Measurements from ENCODE around the gene JPT2.
"Not testable (repeated sequence)": the region's sequence is repeated elsewhere in the genome, so short reads cannot be mapped to it uniquely, and the experiment has no call there.

JPT2 gene

DNA sequence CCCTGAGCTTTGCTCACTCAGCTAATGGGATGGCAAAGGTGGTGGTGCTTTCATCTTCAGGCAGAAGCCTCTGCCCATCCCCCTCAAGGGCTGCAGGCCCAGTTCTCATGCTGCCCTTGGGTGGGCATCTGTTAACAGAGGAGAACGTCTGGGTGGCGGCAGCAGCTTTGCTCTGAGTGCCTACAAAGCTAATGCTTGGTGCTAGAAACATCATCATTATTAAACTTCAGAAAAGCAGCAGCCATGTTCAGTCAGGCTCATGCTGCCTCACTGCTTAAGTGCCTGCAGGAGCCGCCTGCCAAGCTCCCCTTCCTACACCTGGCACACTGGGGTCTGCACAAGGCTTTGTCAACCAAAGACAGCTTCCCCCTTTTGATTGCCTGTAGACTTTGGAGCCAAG is 22.2 kb downstream of the JPT2 start:
- H2BK5ac ChIP-seq (ENCODE audit: low read length): no peak overlapping the region
- H3K4me2 ChIP-seq (ENCODE audit: low read length): no peak overlapping the region
- no CpG with 5 or more reads among the region's 3 CpGs for WGBS (ENCODE audit: extremely low coverage, insufficient coverage, low lambda C conversion rate)
- no peak overlapping the region for H3K18ac ChIP-seq (ENCODE audit: low read length)
- no peak overlapping the region for H4K5ac ChIP-seq (ENCODE audit: low read length)
- H3K9ac ChIP-seq (ENCODE audit: low read length): no peak overlapping the region
- H3K36me3 ChIP-seq (ENCODE audit: control insufficient read depth, insufficient read depth, low read length): peaks cover 17% of the 10 kb centered on the region
- no peak overlapping the region for H2BK15ac ChIP-seq (replicated peaks; ENCODE audit: low read depth)
- no peak overlapping the region for H3K4me3 ChIP-seq (ENCODE audit: low read length)
- no peak overlapping the region for H2AK5ac ChIP-seq (ENCODE audit: low read length)
- H3K79me2 ChIP-seq (ENCODE audit: control insufficient read depth, insufficient read depth, low read length): no peaks in the 10 kb centered on the region
- no peak for DNase-seq
- no peak overlapping the region for H3K4ac ChIP-seq (ENCODE audit: low read depth, low read length)
- no peak overlapping the region for H2BK120ac ChIP-seq (ENCODE audit: low read depth, low read length)
- no peaks in the 10 kb centered on the region for H3K27me3 ChIP-seq (ENCODE audit: insufficient read depth, low read length, poor library complexity)
- no peak overlapping the region for H4K8ac ChIP-seq (ENCODE audit: low read depth, low read length)
- no peaks in the 10 kb centered on the region for H3K4me1 ChIP-seq (ENCODE audit: control insufficient read depth, low read depth, low read length)
- peaks cover 4% of the 10 kb centered on the region for H3K79me1 ChIP-seq (ENCODE audit: low read length)
- no peak overlapping the region for H3K56ac ChIP-seq (ENCODE audit: low read length)
- no peak overlapping the region for H3K23ac ChIP-seq (ENCODE audit: low read length)
- no peak overlapping the region for H3K27ac ChIP-seq (ENCODE audit: low read depth, low read length)

DNA sequence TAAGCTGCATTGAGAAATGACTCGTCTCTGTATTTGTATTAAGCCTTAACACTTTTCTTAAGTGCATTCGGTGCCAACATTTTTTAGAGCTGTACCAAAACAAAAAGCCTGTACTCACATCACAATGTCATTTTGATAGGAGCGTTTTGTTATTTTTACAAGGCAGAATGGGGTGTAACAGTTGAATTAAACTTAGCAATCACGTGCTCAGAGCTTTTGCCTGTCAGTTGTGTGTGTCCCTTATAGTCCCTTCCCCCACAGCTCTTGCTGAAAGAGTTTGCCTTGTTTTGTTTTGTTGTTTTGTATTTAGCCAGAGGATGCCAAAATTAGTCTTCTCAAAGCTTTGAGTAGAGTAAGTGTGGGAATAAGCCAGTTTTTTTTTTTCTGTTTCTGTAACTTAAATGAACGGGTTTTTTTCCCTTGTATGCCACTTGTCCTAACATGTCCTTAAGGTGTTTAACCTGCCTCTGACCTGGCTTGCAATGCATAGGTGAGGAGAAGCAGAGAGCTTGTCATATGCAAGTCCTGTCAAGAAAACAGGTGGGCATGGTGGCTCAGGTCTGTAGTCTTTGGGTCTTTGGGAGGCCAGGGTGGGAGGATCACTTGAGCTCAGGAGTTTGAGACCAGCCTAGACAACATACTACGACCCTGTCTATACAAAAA is 23.3 kb downstream of the JPT2 start:
- no peaks in the 10 kb centered on the region for H3K27me3 ChIP-seq (ENCODE audit: insufficient read depth, low read length, poor library complexity)
- peaks cover 5% of the 10 kb centered on the region for H3K79me1 ChIP-seq (ENCODE audit: low read length)
- no peaks in the 10 kb centered on the region for H3K4me1 ChIP-seq (ENCODE audit: control insufficient read depth, low read depth, low read length)
- H3K18ac ChIP-seq (ENCODE audit: low read length): no peak overlapping the region
- no CpG with 5 or more reads among the region's 6 CpGs for WGBS (ENCODE audit: extremely low coverage, insufficient coverage, low lambda C conversion rate)
- H3K9ac ChIP-seq (ENCODE audit: low read length): no peak overlapping the region
- H3K4me2 ChIP-seq (ENCODE audit: low read length): no peak overlapping the region
- no peak overlapping the region for H2AK5ac ChIP-seq (ENCODE audit: low read length)
- H2BK15ac ChIP-seq (replicated peaks; ENCODE audit: low read depth): no peak overlapping the region
- H2BK120ac ChIP-seq (ENCODE audit: low read depth, low read length): no peak overlapping the region
- H4K5ac ChIP-seq (ENCODE audit: low read length): no peak overlapping the region
- H2BK5ac ChIP-seq (ENCODE audit: low read length): no peak overlapping the region
- H3K56ac ChIP-seq (ENCODE audit: low read length): no peak overlapping the region
- H3K79me2 ChIP-seq (ENCODE audit: control insufficient read depth, insufficient read depth, low read length): no peaks in the 10 kb centered on the region
- H4K8ac ChIP-seq (ENCODE audit: low read depth, low read length): no peak overlapping the region
- no peak for DNase-seq
- H3K4me3 ChIP-seq (ENCODE audit: low read length): no peak overlapping the region
- no peak overlapping the region for H3K4ac ChIP-seq (ENCODE audit: low read depth, low read length)
- H3K36me3 ChIP-seq (ENCODE audit: control insufficient read depth, insufficient read depth, low read length): peaks cover 17% of the 10 kb centered on the region
- no peak overlapping the region for H3K23ac ChIP-seq (ENCODE audit: low read length)
- H3K27ac ChIP-seq (ENCODE audit: low read depth, low read length): no peak overlapping the region

DNA sequence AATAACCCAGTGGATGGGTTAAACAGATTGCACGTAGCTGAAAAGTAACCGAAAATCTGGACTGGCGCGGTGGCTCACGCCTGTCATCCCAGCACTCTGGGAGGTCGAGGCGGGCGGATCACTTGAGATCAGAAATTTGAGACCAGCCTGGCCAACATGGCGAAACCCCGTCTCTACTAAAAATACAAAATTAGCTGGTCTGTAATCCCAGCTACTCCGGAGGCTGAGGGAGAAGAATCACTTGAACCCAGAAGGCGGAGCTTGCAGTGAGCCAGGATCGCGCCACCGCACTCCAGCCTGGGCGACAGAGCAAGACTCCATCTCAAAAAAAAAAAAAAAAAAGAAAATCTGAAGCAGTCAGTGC is 27.2 kb downstream of the JPT2 start:
- not testable (repeated sequence) for H4K8ac ChIP-seq (ENCODE audit: low read depth, low read length); H4K5ac ChIP-seq (ENCODE audit: low read length); H3K4me1 ChIP-seq (ENCODE audit: control insufficient read depth, low read depth, low read length); H2BK15ac ChIP-seq (replicated peaks; ENCODE audit: low read depth); DNase-seq; H2BK120ac ChIP-seq (ENCODE audit: low read depth, low read length); H3K27me3 ChIP-seq (ENCODE audit: insufficient read depth, low read length, poor library complexity); H2AK5ac ChIP-seq (ENCODE audit: low read length); H3K36me3 ChIP-seq (ENCODE audit: control insufficient read depth, insufficient read depth, low read length); H3K4ac ChIP-seq (ENCODE audit: low read depth, low read length)
- peaks cover 15% of the 10 kb centered on the region for H3K79me1 ChIP-seq (ENCODE audit: low read length)
- peak overlapping the region; percentile 88 for H2BK5ac ChIP-seq (ENCODE audit: low read length)
- H3K23ac ChIP-seq (ENCODE audit: low read length): peak overlapping the region; percentile 94
- H3K27ac ChIP-seq (ENCODE audit: low read depth, low read length): peak overlapping the region; percentile 79
- no CpG with 5 or more reads among the region's 16 CpGs for WGBS (ENCODE audit: extremely low coverage, insufficient coverage, low lambda C conversion rate)
- H3K79me2 ChIP-seq (ENCODE audit: control insufficient read depth, insufficient read depth, low read length): peaks cover 18% of the 10 kb centered on the region
- H3K4me3 ChIP-seq (ENCODE audit: low read length): peak overlapping the region; percentile 76
- H3K56ac ChIP-seq (ENCODE audit: low read length): peak overlapping the region; percentile 99
- peak overlapping the region; percentile 46 for H3K4me2 ChIP-seq (ENCODE audit: low read length)
- H3K9ac ChIP-seq (ENCODE audit: low read length): peak overlapping the region; percentile 94
- H3K18ac ChIP-seq (ENCODE audit: low read length): peak overlapping the region; percentile 63

GRCh38 chr16:1705688-1706385 is 27.8 kb downstream of the JPT2 start, which contains the start of gene MAPK8IP3:
Gene MAPK8IP3, plus strand, starts transcription at chr16:1706195. Its CDS starts 145 bp downstream, at chr16:1706340.
- DNase-seq: peak; percentile 94
- Histone ChIP-seq H3K23ac (ENCODE audit: low read length) (peak within 1 kb of the TSS; percentile 97), H3K79me2 (ENCODE audit: control insufficient read depth, insufficient read depth, low read length) (peaks cover 18% of the 10 kb centered on the region), H3K4me3 (ENCODE audit: low read length) (peak within 1 kb of the TSS; percentile 99), H3K56ac (ENCODE audit: low read length) (peak within 1 kb of the TSS; percentile 100), H2AK5ac (ENCODE audit: low read length) (peak within 1 kb of the TSS; percentile 40), H4K8ac (ENCODE audit: low read depth, low read length) (no peak within 1 kb of the TSS), H3K9ac (ENCODE audit: low read length) (peak within 1 kb of the TSS; percentile 100), H2BK5ac (ENCODE audit: low read length) (peak within 1 kb of the TSS; percentile 88), H4K5ac (ENCODE audit: low read length) (no peak within 1 kb of the TSS), H3K4ac (ENCODE audit: low read depth, low read length) (no peak within 1 kb of the TSS), H2BK15ac (replicated peaks; ENCODE audit: low read depth) (no peak within 1 kb of the TSS), H3K4me1 (ENCODE audit: control insufficient read depth, low read depth, low read length) (peaks cover 3% of the 10 kb centered on the region), H3K27me3 (ENCODE audit: insufficient read depth, low read length, poor library complexity) (no peaks in the 10 kb centered on the region), H3K18ac (ENCODE audit: low read length) (peak within 1 kb of the TSS; percentile 63), H3K4me2 (ENCODE audit: low read length) (peak within 1 kb of the TSS; percentile 92), H3K79me1 (ENCODE audit: low read length) (peaks cover 15% of the 10 kb centered on the region), H2BK120ac (ENCODE audit: low read depth, low read length) (no peak within 1 kb of the TSS), H3K36me3 (ENCODE audit: control insufficient read depth, insufficient read depth, low read length) (peaks cover 6% of the 10 kb centered on the region), H3K27ac (ENCODE audit: low read depth, low read length) (peak within 1 kb of the TSS; percentile 79)
- no CpG with 5 or more reads among the region's 79 CpGs for WGBS (ENCODE audit: extremely low coverage, insufficient coverage, low lambda C conversion rate)

GRCh38 chr16:1706386-1707192 is 28.5 kb downstream of the JPT2 start:
- no peak overlapping the region for H2BK120ac ChIP-seq (ENCODE audit: low read depth, low read length)
- no CpG with 5 or more reads among the region's 62 CpGs for whole genome bisulfite sequencing (ENCODE audit: extremely low coverage, insufficient coverage, low lambda C conversion rate)
- peak overlapping the region; percentile 40 for H2AK5ac ChIP-seq (ENCODE audit: low read length)
- H4K5ac ChIP-seq (ENCODE audit: low read length): no peak overlapping the region
- peak; percentile 27 for DNase-seq
- H3K4me3 ChIP-seq (ENCODE audit: low read length): peak overlapping the region; percentile 99
- H3K27ac ChIP-seq (ENCODE audit: low read depth, low read length): no peak overlapping the region
- H3K23ac ChIP-seq (ENCODE audit: low read length): peak overlapping the region; percentile 97
- no peak overlapping the region for H3K18ac ChIP-seq (ENCODE audit: low read length)
- peak overlapping the region; percentile 100 for H3K9ac ChIP-seq (ENCODE audit: low read length)
- peak overlapping the region; percentile 100 for H3K56ac ChIP-seq (ENCODE audit: low read length)
- no peaks in the 10 kb centered on the region for H3K27me3 ChIP-seq (ENCODE audit: insufficient read depth, low read length, poor library complexity)
- no peak overlapping the region for H3K4ac ChIP-seq (ENCODE audit: low read depth, low read length)
- H3K4me2 ChIP-seq (ENCODE audit: low read length): peak overlapping the region; percentile 92
- peaks cover 20% of the 10 kb centered on the region for H3K79me2 ChIP-seq (ENCODE audit: control insufficient read depth, insufficient read depth, low read length)
- peaks cover 3% of the 10 kb centered on the region for H3K4me1 ChIP-seq (ENCODE audit: control insufficient read depth, low read depth, low read length)
- H2BK15ac ChIP-seq (replicated peaks; ENCODE audit: low read depth): no peak overlapping the region
- peaks cover 18% of the 10 kb centered on the region for H3K79me1 ChIP-seq (ENCODE audit: low read length)
- no peak overlapping the region for H4K8ac ChIP-seq (ENCODE audit: low read depth, low read length)
- peak overlapping the region; percentile 76 for H2BK5ac ChIP-seq (ENCODE audit: low read length)
- H3K36me3 ChIP-seq (ENCODE audit: control insufficient read depth, insufficient read depth, low read length): peaks cover 2% of the 10 kb centered on the region

Measured in mesendoderm (in vitro differentiated cells).